GM12878 (cell line): ENCODE data around the gene UQCC2.

ENCODE experiments used
- CTCF ChIP-seq, 3 experiments: IDR thresholded peaks in 2 of 3; conservative IDR thresholded peaks in 1 of 3; 2 replicates each; pipeline ENCODE4 v1.5.1; 2011; ENCODE audit warnings: low read depth in 3 of 3, low read length in 3 of 3, mild to moderate bottlenecking in 3 of 3, control low read depth in 2 of 3, moderate library complexity in 2 of 3, inconsistent platforms in 1 of 3, mixed read lengths in 1 of 3; ENCODE audit not compliant: control insufficient read depth in 2 of 3, insufficient read depth in 1 of 3; ENCODE audit errors: extremely low read depth in 1 of 3
- IRF5 ChIP-seq: fragments of 450-650 bp; IDR thresholded peaks from 2 replicates; pipeline ENCODE4 v1.6.1; 2017; ENCODE audit warnings: borderline replicate concordance
- POLR2A ChIP-seq: IDR thresholded peaks from 2 replicates; pipeline ENCODE4 v1.6.1; 2011; ENCODE audit warnings: low read depth, mild to moderate bottlenecking, low read length
- TBL1XR1 ChIP-seq: IDR thresholded peaks from 2 replicates; pipeline ENCODE4 v1.6.1; 2012; ENCODE audit warnings: low read depth, low read length, improper control_type of control experiment
- ZZZ3 ChIP-seq: IDR thresholded peaks from 2 replicates; pipeline ENCODE4 v1.6.1; 2011; ENCODE audit warnings: low read depth; ENCODE audit not compliant: control insufficient read depth, insufficient read length

- TF ChIP-seq CTCF (IDR thresholded peaks at IDR 0.05 in 2 of 3, conservative IDR thresholded peaks at IDR 0.05 in 1 of 3; ENCODE audit: control insufficient read depth in 2 of 3, extremely low read depth in 1 of 3, insufficient read depth in 1 of 3, low read depth in 3 of 3, low read length in 3 of 3) (no peak), IRF5 (no peak), POLR2A (no peak), ZZZ3 (no peak), TBL1XR1 (no peak)
Measured at GRCh38 chr6:33722103-33722623, 10.7 kb upstream of the UQCC2 start.
